ENCODE measurements around the gene INPP5A. TPM values are rescaled to one million over a fixed set of nuclear protein-coding genes. Genes with fewer than 3 reads are reported as not detected.
"Not testable (repeated sequence)": the region's sequence is repeated elsewhere in the genome, so short reads cannot be mapped to it uniquely, and the experiment has no call there.

Gene INPP5A
- total RNA-seq, 1 donor from 2014 or later, result 103 TPM

DNA sequence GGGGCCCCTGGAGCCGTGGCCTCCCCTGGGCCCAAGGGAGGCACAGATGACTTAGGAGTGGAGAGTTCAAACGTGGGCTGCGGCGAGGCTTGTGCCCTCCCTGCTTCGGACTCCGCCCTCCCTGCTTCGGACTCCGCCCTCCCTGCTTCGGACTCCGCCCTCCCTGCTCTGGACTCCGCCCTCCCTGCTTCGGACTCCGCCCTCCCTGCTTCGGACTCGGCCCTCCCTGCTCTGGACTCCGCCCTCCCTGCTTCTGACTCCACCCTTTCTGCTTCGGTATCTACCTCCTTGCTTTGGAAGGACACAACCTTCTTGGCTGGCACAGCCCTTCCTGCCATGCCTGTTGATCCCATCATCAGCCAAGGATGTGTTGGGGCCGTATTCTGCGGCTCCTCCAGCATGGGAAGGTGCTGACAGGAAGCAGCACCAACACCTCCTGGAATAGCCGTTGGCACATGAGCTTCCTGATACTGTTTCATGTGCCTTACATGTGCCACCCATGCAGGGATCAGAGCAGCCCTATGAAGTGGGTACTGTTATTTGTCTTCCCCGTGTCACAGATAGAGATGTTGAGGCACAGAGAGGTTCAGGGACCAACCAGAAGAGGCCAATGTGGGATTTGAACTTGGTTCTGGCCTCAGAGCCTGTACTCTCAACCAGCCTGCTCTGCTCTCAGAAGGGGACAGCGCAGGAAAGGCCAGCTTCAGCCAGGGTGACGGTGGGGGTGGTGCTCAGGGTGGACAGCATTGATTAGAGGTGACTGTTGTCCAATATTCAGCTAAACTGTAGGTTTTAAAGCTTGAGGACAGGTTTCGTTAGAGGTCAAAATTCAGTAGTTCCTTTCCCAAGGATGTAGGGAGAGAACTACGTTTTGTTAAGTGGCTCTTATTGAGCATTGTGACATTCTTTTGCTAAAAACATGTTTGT lies 133.9 kb downstream of the INPP5A start:
- DNase-seq (ENCODE audit: low spot score), result no peak

DNA sequence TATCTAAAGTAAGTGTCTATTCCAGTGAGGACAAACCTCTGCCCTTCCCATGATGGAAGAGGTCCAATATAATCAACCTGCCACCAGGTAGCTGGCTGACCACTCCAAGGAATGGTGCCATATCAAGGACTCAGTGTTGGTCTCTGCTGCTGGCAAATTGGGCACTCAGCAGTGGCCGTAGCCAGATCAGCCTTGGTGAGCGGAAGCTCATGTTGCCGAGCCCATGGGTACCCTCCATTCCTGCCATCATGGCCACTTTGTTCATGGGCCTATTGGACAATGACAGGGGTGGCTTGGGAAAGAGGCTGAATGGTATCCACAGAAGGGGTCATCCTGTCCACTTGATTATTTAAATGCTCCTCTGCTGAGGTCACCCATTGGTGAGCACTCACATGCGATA lies 136.2 kb downstream of the INPP5A start:
- not testable (repeated sequence) for DNase-seq (ENCODE audit: low spot score)

DNA sequence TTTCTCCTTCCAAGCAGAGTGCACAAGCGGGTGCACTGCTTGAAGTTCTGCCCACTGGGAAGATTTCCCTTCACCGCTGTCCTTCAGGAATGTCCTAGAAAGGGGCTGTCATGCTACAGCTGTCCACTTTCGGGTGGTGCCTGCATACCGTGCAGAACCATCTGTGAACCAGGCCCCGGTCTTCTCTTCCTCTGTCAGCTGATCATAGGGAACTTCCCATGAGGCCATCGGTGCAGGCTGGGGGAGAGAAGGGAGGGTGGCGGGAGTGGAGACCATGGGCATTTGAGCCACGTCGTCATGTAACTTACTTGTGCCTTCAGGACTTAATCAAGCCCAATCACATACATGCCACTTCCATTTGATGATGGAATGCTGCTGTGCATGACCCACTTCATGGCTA lies 136.7 kb downstream of the INPP5A start:
- no peak for DNase-seq (ENCODE audit: low spot score)

DNA sequence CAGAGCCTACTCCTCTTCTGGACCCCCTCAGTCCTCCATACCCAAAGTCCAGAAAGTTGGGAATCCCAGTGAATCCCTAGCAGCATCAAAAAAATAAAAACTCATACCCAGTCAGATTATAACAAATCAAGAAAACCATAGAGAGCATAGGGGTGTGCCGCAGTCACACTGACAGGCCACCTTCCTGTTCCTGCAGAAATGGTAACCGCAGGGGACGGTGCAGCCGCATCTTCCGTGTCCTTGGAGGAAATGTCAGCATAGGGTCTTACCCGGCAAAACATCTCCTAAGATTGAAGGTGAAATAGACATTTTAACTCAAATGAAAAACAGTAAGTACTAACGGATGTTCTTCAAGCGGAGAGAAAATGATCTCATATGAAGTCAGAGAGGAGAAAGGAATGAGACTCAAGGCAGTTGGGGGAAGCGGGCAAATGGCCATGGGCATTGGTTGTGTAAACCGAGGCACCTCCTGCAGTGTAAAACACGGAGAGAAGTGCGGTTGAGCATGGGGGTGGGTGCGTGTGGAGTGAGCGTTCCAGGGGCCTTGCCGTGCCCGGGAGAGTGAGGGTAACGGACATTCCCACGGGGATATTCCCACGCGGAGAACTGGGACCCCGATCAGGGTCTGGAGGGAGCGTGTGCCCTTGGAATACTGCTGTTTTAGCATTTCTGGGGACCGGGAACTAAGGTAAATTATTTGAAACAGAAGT lies 137.6 kb downstream of the INPP5A start:
- no peak for DNase-seq (ENCODE audit: low spot score)

DNA sequence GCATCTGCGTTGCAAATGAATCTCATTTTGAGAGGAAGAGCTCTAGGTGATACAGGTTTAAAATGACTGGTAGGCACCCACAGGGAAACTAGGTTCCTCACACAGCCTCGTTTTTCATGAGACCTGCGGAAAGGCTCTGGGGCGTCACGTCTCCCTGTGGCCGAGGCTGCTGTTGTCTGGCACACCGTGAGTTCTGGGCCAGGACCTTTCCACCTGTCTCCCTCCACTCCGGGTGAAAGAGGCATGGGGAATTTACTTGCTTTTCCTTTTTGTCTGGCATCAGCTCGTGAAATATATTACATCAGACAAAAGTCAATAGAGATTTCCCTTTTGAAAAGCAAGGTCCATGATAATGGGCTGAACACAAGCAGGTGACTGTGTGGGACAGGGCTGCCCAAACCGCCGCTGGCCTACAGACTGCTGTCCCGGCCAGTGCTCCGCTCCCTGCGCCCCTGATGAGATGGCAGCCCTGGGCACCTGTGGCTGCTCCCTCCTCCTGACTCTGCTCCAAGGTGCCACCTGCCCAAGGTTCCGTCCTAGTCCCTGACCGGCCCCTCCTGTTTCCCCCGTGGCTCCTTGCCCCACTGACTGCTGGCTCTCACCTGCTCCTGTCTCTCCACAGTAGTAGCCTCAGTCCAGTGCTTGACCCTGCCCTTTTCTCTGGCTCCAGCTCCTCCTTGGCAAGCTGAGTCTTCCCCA lies 138.8 kb downstream of the INPP5A start:
- no peak for DNase-seq (ENCODE audit: low spot score)

DNA sequence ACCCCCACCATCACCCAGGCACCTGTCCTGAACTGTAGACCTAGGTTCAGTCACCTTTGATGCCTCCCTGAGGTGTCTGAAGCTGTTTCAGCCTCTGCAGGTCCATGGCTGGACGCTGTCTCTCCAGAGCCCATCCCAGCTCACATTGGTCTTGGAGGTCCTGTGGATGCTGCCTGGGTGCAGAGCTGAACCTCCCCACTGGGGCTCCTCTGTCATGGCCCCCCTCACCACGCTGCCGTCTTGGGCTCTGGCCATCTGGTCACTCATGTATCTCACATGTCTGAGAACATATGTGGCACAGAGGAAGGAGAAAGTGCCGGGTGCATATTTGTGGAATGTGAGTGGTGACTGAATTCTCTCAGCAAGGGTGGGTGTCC lies 139.5 kb downstream of the INPP5A start:
- DNase-seq (ENCODE audit: low spot score), result no peak

DNA sequence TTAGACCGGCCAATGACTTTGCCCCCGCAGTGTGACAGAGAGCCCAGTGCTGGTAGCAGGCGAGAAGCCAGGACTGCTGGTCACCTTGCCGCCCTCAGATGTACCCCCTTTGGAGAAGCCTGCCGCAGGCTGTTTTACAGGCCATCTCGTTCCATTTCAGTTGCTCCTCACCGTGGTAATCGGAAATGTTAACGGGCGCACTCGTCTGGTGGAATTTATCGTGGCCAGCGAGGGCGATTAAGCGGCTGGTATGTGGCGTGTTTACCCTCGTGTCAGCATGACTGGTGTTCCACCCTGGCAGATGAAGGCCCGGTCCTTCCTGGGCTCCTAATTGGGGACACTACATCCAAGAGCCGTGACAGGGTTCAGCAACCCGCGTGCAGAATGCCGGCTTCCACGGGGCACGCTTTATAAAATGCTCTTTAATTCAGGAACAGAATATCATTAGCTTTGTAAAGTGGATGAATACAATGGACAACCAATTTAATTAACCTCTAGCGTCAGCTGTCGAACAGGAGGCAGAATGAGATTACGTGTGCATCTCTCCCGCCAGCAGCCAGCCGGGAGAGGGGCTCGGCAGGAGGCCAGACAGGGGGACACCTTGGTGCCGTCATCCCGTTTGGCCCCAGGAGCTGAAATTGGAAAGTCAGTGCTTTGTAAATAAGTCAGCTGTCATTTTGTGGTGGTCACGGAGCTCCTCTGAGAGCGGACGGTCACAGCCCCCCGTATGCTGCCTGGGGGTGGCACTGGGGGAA lies 140.1 kb downstream of the INPP5A start:
- DNase-seq (ENCODE audit: low spot score), result no peak

DNA sequence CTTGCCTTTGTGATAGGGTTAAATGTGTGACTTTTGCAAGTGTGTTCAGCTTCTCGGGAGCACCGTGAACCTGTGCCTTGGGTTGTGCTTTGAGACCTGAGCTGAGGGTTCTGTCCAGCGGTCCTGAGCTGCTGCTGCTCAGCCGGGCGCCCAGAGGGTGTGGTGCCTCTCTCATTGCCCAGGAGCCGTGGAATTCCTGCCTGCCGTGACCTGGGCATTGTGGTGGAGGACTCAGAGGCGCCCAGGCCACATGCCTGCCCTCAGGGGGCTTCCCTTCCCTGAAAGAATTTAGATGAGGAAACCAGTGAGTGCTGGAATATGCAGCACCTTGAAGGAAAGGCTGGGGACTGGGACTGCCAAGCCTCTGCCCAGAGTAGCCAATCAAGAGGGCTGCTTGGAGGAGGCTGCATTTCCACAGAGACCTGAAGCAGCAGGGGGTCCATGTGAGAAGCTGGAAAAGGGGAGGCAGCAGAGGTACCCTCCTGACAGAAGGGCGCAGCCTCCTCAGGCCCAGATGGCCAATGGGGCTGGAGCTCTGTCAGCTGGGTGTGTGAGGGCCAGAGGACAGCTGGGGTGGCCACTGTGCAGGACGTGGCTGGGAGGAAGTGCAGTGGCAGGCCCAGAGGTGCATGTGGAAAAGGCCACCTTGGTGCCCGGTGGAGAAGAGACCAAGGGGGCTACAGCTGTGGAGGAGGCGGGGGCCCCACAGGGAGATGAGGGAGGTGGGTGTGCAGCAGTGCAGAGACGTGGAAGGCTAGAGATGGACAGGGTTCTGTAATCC lies 141.0 kb downstream of the INPP5A start:
- no peak for DNase-seq (ENCODE audit: low spot score)

DNA sequence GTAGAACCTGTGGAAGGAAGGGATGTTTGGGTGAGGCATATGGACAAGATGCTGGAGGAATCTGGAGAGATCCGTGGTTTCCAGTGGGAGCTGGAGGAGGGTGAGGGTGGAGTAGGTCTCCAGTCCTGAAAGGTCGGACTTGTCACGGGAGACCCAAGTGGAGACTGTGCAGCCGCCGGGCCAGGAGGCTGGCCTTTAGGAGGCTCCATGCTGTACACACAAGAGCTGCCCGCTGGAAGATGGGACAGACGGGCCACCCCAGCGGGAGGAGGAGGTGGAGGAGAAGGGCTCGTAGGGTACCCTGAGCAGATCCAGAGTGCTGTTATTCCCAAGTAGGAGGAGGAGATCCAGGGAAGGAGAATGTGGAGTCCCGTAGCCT lies 141.6 kb downstream of the INPP5A start:
- no peak for DNase-seq (ENCODE audit: low spot score)

DNA sequence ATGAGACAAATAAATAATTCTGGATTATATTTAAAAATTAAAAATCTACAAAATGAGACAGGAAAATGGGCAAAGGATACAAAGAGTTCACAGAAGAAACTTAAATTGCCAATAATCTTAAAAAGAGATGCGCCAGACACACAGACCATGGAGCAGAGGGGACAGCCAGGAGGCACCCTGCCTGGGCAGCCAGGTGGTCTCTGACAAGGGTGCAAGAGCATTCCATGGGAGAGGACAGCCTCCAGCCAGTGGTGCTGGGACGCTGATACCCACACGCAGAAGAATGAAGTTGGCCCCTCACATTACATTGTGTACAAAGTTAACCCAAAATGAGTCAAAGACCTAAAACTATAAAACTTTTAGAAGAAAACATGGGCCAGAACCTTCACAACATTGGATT lies 142.1 kb downstream of the INPP5A start:
- no peak for DNase-seq (ENCODE audit: low spot score)

DNA sequence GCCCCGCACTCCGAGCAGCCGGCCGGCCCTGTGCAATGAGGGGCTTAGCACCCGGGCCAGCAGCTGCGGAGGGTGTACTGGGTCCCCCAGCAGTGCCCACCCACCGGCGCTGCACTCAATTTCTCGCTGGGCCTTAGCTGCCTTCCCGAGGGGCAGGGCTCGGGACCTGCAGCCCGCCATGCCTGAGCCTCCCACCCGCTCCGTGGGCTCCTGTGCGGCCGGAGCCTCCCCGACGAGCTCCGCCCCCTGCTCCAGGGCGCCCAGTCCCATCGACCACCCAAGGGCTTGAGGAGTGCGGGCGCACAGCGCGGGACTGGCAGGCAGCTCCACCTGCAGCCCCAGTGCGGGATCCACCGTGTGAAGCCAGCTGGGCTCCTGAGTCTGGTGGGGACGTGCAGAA lies 143.2 kb downstream of the INPP5A start:
- not testable (repeated sequence) for DNase-seq (ENCODE audit: low spot score)

DNA sequence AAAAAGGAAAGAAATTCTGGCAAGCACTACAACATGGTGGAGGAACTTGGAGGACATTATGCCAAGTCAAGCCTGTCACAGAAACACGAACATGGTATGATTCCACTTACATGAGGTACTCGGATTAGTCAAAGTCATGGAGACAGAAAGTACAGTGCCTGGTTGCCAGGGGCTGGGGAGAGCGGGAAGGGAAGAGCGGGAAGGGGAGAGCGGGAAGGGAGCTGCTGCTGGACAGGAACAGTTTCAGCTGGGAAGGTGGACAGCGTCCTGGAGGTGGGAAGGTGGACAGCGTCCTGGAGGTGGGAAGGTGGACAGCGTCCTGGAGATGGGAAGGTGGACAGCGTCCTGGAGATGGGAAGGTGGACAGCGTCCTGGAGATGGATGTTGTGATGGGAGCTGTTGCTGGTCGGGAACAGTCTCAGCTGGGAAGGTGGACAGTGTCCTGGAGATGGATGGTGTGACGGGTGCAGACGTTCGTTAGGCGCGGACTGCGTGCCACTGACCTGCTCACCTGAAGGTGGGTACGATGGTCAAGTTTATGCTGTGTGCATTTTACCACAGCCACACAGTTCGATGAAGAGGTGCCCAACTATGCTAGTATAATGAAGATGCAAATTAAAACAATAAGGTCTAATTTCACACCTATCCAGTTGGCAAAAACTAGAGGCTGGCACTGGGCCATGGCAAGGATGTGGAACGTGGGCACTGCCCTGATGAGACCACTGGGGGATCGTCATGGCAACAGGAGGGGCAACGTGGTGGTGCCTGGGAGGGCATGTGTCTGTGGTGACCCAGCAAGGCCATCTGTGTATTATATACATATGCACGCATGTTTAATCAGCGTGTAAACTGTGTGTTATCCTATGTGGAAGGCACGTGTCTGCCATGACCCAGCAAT lies 144.5 kb downstream of the INPP5A start:
- no peak for DNase-seq (ENCODE audit: low spot score)

DNA sequence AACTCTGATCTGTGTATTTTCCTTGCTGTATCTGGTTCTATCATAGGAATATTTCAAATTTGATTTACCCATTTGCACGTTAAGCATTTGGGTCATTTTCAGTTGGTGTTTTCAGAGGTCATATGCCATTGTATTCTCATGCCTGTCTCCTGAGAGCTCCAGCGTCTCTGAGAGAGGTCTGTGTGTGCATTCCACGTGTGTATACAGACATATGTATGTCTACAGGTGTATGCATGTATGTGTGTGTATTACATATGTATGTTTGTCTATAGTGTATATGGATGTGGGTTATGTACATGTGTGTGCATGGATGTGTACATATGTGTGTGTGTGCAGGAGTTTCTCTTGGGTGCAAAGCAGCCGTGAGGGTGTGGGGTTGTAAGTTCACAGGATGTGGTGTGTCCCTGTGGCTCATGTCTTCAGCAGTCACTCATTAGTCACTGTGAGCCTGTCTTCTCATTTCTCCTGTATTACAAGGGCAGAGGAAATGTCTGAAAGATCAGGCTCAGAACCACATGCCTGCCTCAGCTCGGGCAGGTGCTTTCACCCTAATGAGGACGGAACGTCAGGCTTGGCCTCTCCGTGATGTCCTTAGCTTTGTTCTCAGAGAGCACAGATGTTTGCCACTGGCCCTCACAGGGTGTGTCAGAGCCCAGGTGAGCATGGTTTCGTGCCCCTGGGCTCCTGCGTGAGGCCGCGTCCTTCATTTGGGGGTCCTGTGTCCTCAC lies 146.7 kb downstream of the INPP5A start:
- no peak for DNase-seq (ENCODE audit: low spot score)

DNA sequence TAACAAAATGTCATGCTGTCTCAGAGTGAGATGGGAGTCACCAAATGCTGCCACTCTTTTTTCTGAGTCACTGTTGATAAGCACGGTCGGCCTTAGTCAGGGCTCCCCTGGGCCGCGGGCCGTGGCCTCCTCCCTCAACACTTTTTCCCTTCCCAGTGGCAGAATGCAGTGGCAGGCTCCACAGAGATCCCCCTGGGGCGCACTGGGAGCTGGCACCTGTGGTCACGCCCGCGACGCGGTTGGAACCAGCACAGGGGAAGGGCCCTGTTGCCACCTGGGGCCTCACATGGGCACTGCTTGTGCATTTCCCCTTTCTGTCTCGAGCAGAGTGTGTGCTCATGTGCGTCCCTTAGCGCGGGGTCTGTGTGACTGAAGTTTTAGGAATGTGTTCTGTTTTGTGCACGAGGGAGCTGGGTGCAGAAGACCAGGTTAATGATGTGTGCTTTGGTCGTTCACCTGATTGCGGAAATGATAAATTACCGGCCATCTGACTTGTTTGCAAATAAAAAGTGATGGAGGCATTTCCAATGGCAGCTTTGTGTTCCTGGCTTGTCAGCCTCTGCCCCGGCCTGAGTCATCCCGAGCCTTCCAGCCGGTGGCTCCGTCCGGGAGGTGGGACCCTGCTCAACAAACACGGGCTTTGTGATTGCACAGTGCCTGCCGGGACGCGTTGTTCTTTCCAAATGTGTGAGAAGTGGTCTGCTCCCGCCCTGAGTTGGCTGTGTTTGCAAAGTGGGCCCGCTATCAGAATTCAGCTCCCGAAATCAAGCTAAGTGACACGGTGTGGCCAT lies 147.7 kb downstream of the INPP5A start:
- no peak for DNase-seq (ENCODE audit: low spot score)

DNA sequence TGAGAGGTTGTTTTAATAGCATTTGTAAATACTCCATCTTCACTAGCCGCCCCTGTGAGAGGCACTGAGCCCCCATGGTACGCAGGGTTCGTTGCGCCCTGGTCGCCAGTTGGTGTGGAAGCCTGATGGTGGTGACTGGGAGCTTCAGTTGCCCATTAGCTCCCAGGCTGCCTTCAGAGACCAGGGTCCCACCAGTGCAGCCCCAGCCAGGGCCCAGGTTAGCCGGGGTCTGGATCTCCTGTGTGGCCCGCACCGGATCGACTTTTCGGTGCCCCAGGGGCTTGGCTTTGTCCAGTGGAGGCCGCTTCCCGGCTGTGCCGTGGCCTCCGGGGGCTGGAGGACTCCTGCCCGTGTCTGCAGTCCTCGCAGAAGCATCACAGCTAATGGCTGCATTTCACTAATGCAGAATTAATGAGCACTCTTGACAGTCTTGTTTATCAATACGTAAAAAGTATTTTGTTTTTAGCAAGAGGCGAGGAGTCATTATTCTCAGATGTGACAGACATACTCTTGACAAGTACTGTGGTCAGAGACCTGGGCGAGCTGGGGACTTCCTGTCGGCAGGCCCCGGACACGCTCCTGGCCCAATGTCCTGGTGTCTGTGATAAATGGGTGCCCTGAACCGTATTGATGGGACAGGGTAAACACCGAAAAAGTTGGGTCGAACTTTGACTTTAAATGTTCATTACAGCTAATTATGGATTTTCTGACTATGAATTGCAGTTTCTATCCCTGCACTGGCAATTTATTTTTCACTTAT lies 148.5 kb downstream of the INPP5A start:
- no peak for DNase-seq (ENCODE audit: low spot score)

DNA sequence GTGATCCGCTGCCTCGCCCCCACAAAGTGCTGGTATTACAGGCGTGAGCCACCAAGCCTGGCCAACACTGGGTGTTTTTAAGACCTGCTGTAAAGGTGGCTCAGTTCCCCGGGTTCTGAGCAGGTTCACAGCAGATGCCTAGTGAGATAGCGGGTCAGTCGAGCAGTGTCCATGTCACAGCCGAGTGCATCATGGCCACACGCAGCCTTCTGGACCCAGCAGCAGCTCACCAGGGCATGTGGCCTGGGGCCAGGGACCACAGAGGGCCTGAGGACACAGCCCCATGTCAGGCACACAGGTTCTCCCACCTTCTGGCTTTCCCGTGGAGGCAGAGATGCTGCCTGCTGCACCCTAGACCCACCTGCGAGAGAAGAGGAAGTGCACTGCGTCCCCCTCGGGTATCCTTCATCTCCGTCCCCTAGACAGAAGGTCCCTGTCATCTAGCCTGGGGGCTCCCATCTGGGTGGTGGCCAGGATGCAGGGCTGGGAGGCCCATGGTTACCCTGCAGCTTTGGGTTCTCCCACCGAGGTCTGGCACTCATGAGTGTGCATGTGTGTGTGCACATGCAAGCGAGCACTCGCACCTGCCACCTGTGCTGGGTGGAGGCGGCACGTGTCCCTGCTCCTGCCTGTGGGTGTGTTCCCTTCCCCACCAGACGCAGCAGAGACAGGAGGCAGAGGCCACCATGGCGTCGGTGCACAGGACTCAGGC lies 149.8 kb downstream of the INPP5A start:
- no peak for DNase-seq (ENCODE audit: low spot score)

Measured in umbilical cord (tissue), 2 donors.